HCT116 (cell line): ENCODE results near the gene IL11. TPM values are rescaled to one million over a fixed set of nuclear protein-coding genes. Genes with fewer than 3 reads are reported as not detected.

Experiments used
- ATAC-seq: fragments of 200-7000 bp; cut with Tn5 transposase; 2 replicates; pipeline ENCODE4 v1.9.1; 2020; ENCODE audit warnings: mild to moderate bottlenecking, moderate library complexity
- BruUV-seq: library from RNA; stranded (reverse); fragments of 400-500 nt; replicated peaks from 2 replicates; lab custom pipeline; 2021; lab: Mats Ljungman, UMichigan
- CTCF ChIA-PET: fragments of 300-600 bp; sonication (Branson Sonifier 250); formaldehyde crosslinking; loops from one replicate; lab custom pipeline; 2021; ENCODE audit warnings: antibody characterized with exemption; lab: Charles Lee
- POLR2A ChIA-PET: fragments of 300-600, 350-600 bp; sonication (Branson Sonifier 250); formaldehyde crosslinking; loops from one replicate; lab custom pipeline; 2021; ENCODE audit warnings: antibody characterized with exemption; lab: Charles Lee
- RAD21 ChIA-PET, 2 experiments: fragments of 300-600 bp; sonication (Branson Sonifier 250); formaldehyde crosslinking; loops; one replicate each; lab custom pipeline; 2023; ENCODE audit warnings: low total read pairs in 2 of 2; ENCODE audit not compliant: uncharacterized antibody in 2 of 2, unreplicated experiment in 2 of 2, low non-redundant PET in 1 of 2; lab: Charles Lee
- DNase-seq: peaks from one replicate; pipeline ENCODE4 v3.0.0-alpha.2; 2010; ENCODE audit warnings: low read depth, low spot score
- H2AFZ ChIP-seq: fragments of 200-600 bp; shearing (Covaris generic), sonication (generic); 2 replicates; pipeline ENCODE4 v1.6.1; 2017; ENCODE audit warnings: low read depth, mixed run types, mixed read lengths, antibody characterized with exemption, low read length; ENCODE audit not compliant: poor library complexity, severe bottlenecking
- H3K27ac ChIP-seq: 2 replicates; pipeline ENCODE4 v1.5.1; 2012; ENCODE audit warnings: low read depth, low read length
- H3K27me3 ChIP-seq: fragments of 200-600 bp; sonication (generic); 2 replicates; pipeline ENCODE4 v1.6.1; 2016; ENCODE audit warnings: mixed run types, low read length, mixed read lengths; ENCODE audit not compliant: insufficient read depth
- H3K36me3 ChIP-seq, 2 experiments: fragments of 200-500 bp in 1 of 2; fragments of 200-600 bp in 1 of 2; sonication (Bioruptor generic) in 1 of 2; sonication (generic) in 1 of 2; 2 replicates each; pipeline versions ENCODE4 v1.5.1 to v1.6.1; 2014 to 2016; ENCODE audit warnings: low read length in 2 of 2, inconsistent platforms in 1 of 2, mixed read lengths in 1 of 2, mixed run types in 1 of 2; ENCODE audit not compliant: insufficient read depth in 2 of 2, control insufficient read depth in 1 of 2
- H3K4me1 ChIP-seq, 2 experiments: fragments of 200-600 bp in 1 of 2; sonication (generic) in 1 of 2; 2 replicates each; pipeline versions ENCODE4 v1.5.1 to v1.6.1; 2012 to 2017; ENCODE audit warnings: low read length in 2 of 2, inconsistent platforms in 1 of 2, mild to moderate bottlenecking in 1 of 2, mixed read lengths in 1 of 2, mixed run types in 1 of 2, moderate library complexity in 1 of 2; ENCODE audit not compliant: insufficient read depth in 2 of 2, control insufficient read depth in 1 of 2
- H3K4me2 ChIP-seq: fragments of 200-600 bp; sonication (generic); 2 replicates; pipeline ENCODE4 v1.6.1; 2017; ENCODE audit warnings: mixed run types, low read length, mixed read lengths
- H3K4me3 ChIP-seq, 2 experiments: fragments of 200-600 bp in 1 of 2; sonication (generic) in 1 of 2; replicated peaks in 1 of 2; 2 replicates each; pipeline ENCODE4 v1.5.1; 2011 to 2016; ENCODE audit warnings: low read length in 2 of 2, control low read depth in 1 of 2, low read depth in 1 of 2, mild to moderate bottlenecking in 1 of 2, mixed read lengths in 1 of 2, mixed run types in 1 of 2
- H3K79me2 ChIP-seq: fragments of 200-600 bp; sonication (generic); 2 replicates; pipeline ENCODE4 v1.6.1; 2017; ENCODE audit warnings: mild to moderate bottlenecking, mixed run types, low read length, moderate library complexity, mixed read lengths; ENCODE audit not compliant: insufficient read depth
- H3K9ac ChIP-seq: fragments of 200-600 bp; sonication (generic); 2 replicates; pipeline ENCODE4 v1.6.1; 2016; ENCODE audit warnings: low read length, mixed read lengths
- H3K9me2 ChIP-seq: fragments of 200-600 bp; sonication (generic), shearing (Covaris generic); 2 replicates; pipeline ENCODE4 v1.6.1; 2017; ENCODE audit warnings: mixed run types, mild to moderate bottlenecking, moderate library complexity; ENCODE audit not compliant: insufficient read depth
- H3K9me3 ChIP-seq, 2 experiments: fragments of 200-500 bp in 1 of 2; fragments of 200-600 bp in 1 of 2; sonication (Bioruptor generic) in 1 of 2; sonication (generic) in 1 of 2; 2 replicates each; pipeline ENCODE4 v1.6.1; 2014 to 2017; ENCODE audit warnings: low read length in 2 of 2, mixed read lengths in 2 of 2, inconsistent platforms in 1 of 2, low read depth in 1 of 2, mild to moderate bottlenecking in 1 of 2, mixed run types in 1 of 2, moderate library complexity in 1 of 2; ENCODE audit not compliant: control insufficient read depth in 1 of 2, insufficient read depth in 1 of 2
- H4K20me1 ChIP-seq: fragments of 200-600 bp; sonication (generic), shearing (Covaris generic); 2 replicates; pipeline ENCODE4 v1.6.1; 2017; ENCODE audit warnings: mixed run types, mild to moderate bottlenecking, moderate library complexity; ENCODE audit not compliant: insufficient read depth
- CBX3 ChIP-seq: IDR thresholded peaks from 2 replicates; pipeline ENCODE4 v1.6.1; 2012; ENCODE audit warnings: low read depth
- CTCF ChIP-seq, 3 experiments: fragments of 200-600 bp in 1 of 3; sonication (generic) in 1 of 3; IDR thresholded peaks in 2 of 3; conservative IDR thresholded peaks in 1 of 3; 2 replicates each; pipeline ENCODE4 v1.5.1; 2012 to 2017; ENCODE audit warnings: low read depth in 2 of 3, low read length in 2 of 3, antibody characterized with exemption in 1 of 3, borderline replicate concordance in 1 of 3, control low read depth in 1 of 3, mild to moderate bottlenecking in 1 of 3, mixed read lengths in 1 of 3, mixed run types in 1 of 3, moderate library complexity in 1 of 3; ENCODE audit not compliant: insufficient read depth in 1 of 3
- EGR1 ChIP-seq: IDR thresholded peaks from 2 replicates; pipeline ENCODE4 v1.6.1; 2012; ENCODE audit warnings: low read depth
- FOSL1 ChIP-seq: IDR thresholded peaks from 2 replicates; pipeline ENCODE4 v1.6.1; 2012; ENCODE audit warnings: low read depth
- JUND ChIP-seq: IDR thresholded peaks from 2 replicates; pipeline ENCODE4 v1.6.1; 2012
- intact Hi-C: fragments of 100-400 bp; cut with micrococcal nuclease; formaldehyde crosslinking; loops from 2 replicates; pipeline ENCODE4 v1.10.0; 2022
- total RNA-seq: library from RNA; stranded (reverse); gene quantifications from one replicate; pipeline ENCODE4 v1.2.1, GENCODE V29; 2021; ENCODE audit not compliant: unreplicated experiment
- TF ChIP-seq, protein P1 (sequence below): IDR thresholded peaks from 2 replicates; pipeline ENCODE4 v1.6.1; 2011; ENCODE audit warnings: mild to moderate bottlenecking, low read length, moderate library complexity; ENCODE audit not compliant: insufficient replicate concordance; ENCODE audit errors: extremely low read depth
- TF ChIP-seq, protein P2 (sequence below): IDR thresholded peaks from 2 replicates; pipeline ENCODE4 v1.6.1; 2012
- TF ChIP-seq, protein P3 (sequence below): IDR thresholded peaks from 2 replicates; pipeline ENCODE4 v1.6.1; 2012

The IL11 gene
- total RNA-seq, 1 experiment from 2014 or later: 2.8 TPM

DNA sequence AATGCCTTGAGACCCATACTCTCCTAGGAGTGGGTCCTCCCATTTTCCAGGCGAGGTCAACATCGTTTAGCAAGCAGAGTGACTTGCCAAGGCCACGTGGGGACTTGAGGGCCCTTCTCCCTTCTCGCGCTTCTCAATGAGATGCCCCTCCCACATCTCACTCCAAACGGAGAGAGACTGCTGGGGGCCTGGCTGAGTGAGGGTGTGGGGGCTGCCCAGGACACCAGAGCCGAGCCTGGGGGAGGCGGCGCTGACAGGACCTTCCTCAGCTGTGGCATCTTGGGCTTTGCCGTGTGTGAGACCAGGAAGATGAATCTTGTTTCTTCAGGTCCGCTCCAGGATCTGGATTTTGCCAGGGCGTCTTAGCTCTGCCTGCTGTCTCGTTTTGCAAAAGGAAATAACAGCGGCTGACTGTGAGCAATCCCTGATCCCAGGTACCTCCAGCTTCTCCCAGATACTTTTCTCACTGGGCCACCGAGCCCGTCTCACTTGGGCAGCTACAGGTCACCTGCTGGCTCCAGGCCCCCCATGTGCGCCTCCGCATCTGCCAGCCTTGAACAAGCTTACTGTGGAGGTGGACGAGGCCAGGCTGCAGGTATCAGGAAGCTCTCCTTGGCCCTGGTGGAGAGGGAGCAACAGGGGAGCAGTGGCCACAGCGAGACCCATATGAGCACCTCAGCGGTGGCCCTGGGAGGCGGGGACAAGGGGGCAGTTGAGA, 21.8 kb downstream of the IL11 start:
- Histone ChIP-seq H3K9ac (no peak overlapping the region), H3K9me3 (no peaks in the 10 kb centered on the region), H3K4me2 (no peak overlapping the region), H3K4me3 (no peak overlapping the region), H4K20me1 (no peaks in the 10 kb centered on the region), H3K79me2 (no peaks in the 10 kb centered on the region), H2AFZ (no peak overlapping the region), H3K36me3 (no peaks in the 10 kb centered on the region; a peak in 1 of 4 replicates), H3K27me3 (no peaks in the 10 kb centered on the region), H3K4me1 (peaks cover 8 to 44% of the 10 kb centered on the region in 2 experiments; a peak in 3 of 4 replicates), H3K9me2 (no peaks in the 10 kb centered on the region), H3K27ac (no peak overlapping the region)
- ATAC-seq: no peak
- CTCF ChIA-PET: no interaction called here
- TF ChIP-seq, protein P1, sequence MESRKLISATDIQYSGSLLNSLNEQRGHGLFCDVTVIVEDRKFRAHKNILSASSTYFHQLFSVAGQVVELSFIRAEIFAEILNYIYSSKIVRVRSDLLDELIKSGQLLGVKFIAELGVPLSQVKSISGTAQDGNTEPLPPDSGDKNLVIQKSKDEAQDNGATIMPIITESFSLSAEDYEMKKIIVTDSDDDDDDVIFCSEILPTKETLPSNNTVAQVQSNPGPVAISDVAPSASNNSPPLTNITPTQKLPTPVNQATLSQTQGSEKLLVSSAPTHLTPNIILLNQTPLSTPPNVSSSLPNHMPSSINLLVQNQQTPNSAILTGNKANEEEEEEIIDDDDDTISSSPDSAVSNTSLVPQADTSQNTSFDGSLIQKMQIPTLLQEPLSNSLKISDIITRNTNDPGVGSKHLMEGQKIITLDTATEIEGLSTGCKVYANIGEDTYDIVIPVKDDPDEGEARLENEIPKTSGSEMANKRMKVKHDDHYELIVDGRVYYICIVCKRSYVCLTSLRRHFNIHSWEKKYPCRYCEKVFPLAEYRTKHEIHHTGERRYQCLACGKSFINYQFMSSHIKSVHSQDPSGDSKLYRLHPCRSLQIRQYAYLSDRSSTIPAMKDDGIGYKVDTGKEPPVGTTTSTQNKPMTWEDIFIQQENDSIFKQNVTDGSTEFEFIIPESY: no peak
- TF ChIP-seq EGR1: no peak
- TF ChIP-seq, protein P2, sequence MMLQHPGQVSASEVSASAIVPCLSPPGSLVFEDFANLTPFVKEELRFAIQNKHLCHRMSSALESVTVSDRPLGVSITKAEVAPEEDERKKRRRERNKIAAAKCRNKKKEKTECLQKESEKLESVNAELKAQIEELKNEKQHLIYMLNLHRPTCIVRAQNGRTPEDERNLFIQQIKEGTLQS: no peak
- no peak for TF ChIP-seq CTCF (IDR thresholded peaks at IDR 0.05 in 2 of 3, conservative IDR thresholded peaks at IDR 0.05 in 1 of 3; ENCODE audit: borderline replicate concordance in 1 of 3, insufficient read depth in 1 of 3, low read depth in 2 of 3, low read length in 2 of 3)
- no peak for TF ChIP-seq FOSL1
- TF ChIP-seq, protein P3, sequence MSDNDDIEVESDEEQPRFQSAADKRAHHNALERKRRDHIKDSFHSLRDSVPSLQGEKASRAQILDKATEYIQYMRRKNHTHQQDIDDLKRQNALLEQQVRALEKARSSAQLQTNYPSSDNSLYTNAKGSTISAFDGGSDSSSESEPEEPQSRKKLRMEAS: no peak
- TF ChIP-seq CBX3: no peak
- no peak for TF ChIP-seq JUND
- DNase-seq: no peak
- no TSS peak for BruUV-seq
- RAD21 ChIA-PET: no interaction called here
- POLR2A ChIA-PET: interaction anchor here (3.8 kb wide), 1 partner anchor 9 kb away, joined by 18 read pairs; the partner anchor contains the start of gene KMT5C
- intact Hi-C loops: no loop called here
